Tibial artery (tissue), 4 donors: ENCODE data around the gene UGT1A10.

Source experiments
- DNase-seq, 2 donors: peaks; one replicate each; pipeline ENCODE4 v3.0.0-alpha.2; 2019
- H3K27ac ChIP-seq, 2 donors: fragments of 200-600 bp; sonication (generic) in 1 of 2; 1 replicate in 1 of 2; 2 replicates in 1 of 2; pipeline ENCODE4 v1.5.1; 2018 to 2019; ENCODE audit warnings: mild to moderate bottlenecking in 1 of 2
- H3K27me3 ChIP-seq, 2 donors: fragments of 200-600 bp; sonication (generic) in 1 of 2; one replicate each; pipeline versions ENCODE4 v1.5.1 to v1.6.0; 2016 to 2019
- H3K36me3 ChIP-seq, 3 donors: fragments of 200-600 bp; sonication (generic) in 2 of 3; one replicate each; pipeline ENCODE4 v1.5.1; 2016 to 2019; ENCODE audit warnings: mild to moderate bottlenecking in 2 of 3
- H3K4me1 ChIP-seq, 4 donors: fragments of 200-600 bp; sonication (generic) in 2 of 4; 1 replicate in 3 of 4; 2 replicates in 1 of 4; pipeline ENCODE4 v1.5.1; 2016 to 2019
- H3K4me3 ChIP-seq, 2 donors: fragments of 200-600 bp; sonication (generic) in 1 of 2; 1 replicate in 1 of 2; 2 replicates in 1 of 2; pipeline ENCODE4 v1.5.1; 2018 to 2019; ENCODE audit warnings: mild to moderate bottlenecking in 2 of 2
- H3K9me3 ChIP-seq, 3 donors: fragments of 200-600 bp; sonication (generic) in 1 of 3; one replicate each; pipeline ENCODE4 v1.5.1; 2016 to 2019
- intact Hi-C: fragments of 100-400 bp; cut with DNase I; formaldehyde crosslinking; loops from one replicate; pipeline ENCODE4 v1.15.0; 2023; ENCODE audit warnings: low total_unique reads
- TF ChIP-seq, protein P1 (sequence below), 2 experiments: fragments of 200-600 bp in 1 of 2; fragments of 450-650 bp in 1 of 2; IDR thresholded peaks; one replicate each; pipeline ENCODE4 v1.5.1; 2017 to 2019; ENCODE audit warnings: antibody characterized with exemption in 2 of 2, mild to moderate bottlenecking in 1 of 2, moderate library complexity in 1 of 2

Gene UGT1A10

DNA sequence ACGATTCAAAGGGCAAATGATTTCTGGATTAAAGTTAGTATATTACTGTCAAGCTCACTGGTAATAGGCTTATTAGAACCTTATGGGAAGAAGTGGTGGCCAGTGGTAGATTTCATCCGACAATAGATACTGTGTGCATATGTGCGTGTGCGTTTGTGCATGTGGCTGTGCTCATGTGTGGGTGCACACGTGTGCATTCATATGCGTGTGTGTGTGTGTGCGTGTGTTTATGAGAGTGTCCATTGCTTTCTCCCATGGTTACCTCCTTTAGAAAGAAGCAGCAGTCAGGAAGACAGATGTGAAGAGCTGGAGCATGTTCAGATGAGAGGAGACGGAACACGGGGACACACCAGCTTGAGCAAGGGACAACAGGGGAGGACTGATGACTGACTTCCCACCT is 133.0 kb downstream of the UGT1A10 start:
- DNase-seq = no peak
- intact Hi-C loops = no loop called here

GRCh38 chr2:233772153-233772552 is 135.9 kb downstream of the UGT1A10 start:
- TF ChIP-seq, protein P1, sequence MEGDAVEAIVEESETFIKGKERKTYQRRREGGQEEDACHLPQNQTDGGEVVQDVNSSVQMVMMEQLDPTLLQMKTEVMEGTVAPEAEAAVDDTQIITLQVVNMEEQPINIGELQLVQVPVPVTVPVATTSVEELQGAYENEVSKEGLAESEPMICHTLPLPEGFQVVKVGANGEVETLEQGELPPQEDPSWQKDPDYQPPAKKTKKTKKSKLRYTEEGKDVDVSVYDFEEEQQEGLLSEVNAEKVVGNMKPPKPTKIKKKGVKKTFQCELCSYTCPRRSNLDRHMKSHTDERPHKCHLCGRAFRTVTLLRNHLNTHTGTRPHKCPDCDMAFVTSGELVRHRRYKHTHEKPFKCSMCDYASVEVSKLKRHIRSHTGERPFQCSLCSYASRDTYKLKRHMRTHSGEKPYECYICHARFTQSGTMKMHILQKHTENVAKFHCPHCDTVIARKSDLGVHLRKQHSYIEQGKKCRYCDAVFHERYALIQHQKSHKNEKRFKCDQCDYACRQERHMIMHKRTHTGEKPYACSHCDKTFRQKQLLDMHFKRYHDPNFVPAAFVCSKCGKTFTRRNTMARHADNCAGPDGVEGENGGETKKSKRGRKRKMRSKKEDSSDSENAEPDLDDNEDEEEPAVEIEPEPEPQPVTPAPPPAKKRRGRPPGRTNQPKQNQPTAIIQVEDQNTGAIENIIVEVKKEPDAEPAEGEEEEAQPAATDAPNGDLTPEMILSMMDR (IDR thresholded peaks at IDR 0.05) = no peak
- H3K4me3 ChIP-seq = no peak overlapping the region
- H3K36me3 ChIP-seq = no peaks in the 10 kb centered on the region
- H3K27ac ChIP-seq = no peak overlapping the region
- no peaks in the 10 kb centered on the region for H3K27me3 ChIP-seq
- H3K4me1 ChIP-seq = no peaks in the 10 kb centered on the region
- intact Hi-C loops = no loop called here
- DNase-seq = no peak
- peaks cover 0 to 7% (median 3%) of the 10 kb centered on the region in 3 donors for H3K9me3 ChIP-seq

More for the DNA sequence above, 133.0 kb downstream of the UGT1A10 start:
- H3K27me3 ChIP-seq = no peaks in the 10 kb centered on the region
- H3K4me3 ChIP-seq = no peak overlapping the region
- TF ChIP-seq, protein P1 (IDR thresholded peaks at IDR 0.05) = no peak
- no peak overlapping the region for H3K27ac ChIP-seq
- no peaks in the 10 kb centered on the region for H3K4me1 ChIP-seq
- H3K9me3 ChIP-seq = no peaks in the 10 kb centered on the region
- H3K36me3 ChIP-seq = no peaks in the 10 kb centered on the region

DNA sequence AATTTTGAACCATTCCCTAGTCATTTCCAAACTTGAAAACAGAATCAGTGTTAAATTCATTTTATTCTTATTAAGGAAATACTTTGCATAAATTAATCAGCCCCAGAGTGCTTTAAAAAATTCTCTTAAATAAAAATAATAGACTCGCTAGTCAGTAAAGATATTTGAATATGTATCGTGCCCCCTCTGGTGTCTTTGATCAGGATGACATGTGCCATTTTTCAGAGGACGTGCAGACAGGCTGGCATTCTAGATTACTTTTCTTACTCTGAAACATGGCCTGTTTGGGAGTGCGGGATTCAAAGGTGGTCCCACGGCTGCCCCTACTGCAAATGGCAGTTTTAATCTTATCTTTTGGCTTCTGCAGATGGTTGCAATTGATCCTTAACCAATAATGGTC is 136.3 kb downstream of the UGT1A10 start:
- H3K9me3 ChIP-seq = peaks cover 0 to 7% (median 5%) of the 10 kb centered on the region in 3 donors
- DNase-seq = no peak
- no peaks in the 10 kb centered on the region for H3K36me3 ChIP-seq
- intact Hi-C loops = no loop called here
- H3K4me1 ChIP-seq = no peaks in the 10 kb centered on the region
- TF ChIP-seq, protein P1 (IDR thresholded peaks at IDR 0.05) = no peak
- no peak overlapping the region for H3K4me3 ChIP-seq
- H3K27me3 ChIP-seq = no peaks in the 10 kb centered on the region
- no peak overlapping the region for H3K27ac ChIP-seq

GRCh38 chr2:233773854-233774253 is 137.6 kb downstream of the UGT1A10 start:
- TF ChIP-seq, protein P1 (IDR thresholded peaks at IDR 0.05) = no peak
- H3K4me1 ChIP-seq = no peaks in the 10 kb centered on the region
- no peak overlapping the region for H3K4me3 ChIP-seq
- DNase-seq = no peak
- intact Hi-C loops = no loop called here
- H3K36me3 ChIP-seq = no peaks in the 10 kb centered on the region
- no peaks in the 10 kb centered on the region for H3K27me3 ChIP-seq
- H3K27ac ChIP-seq = no peak overlapping the region
- peaks cover 0 to 7% (median 5%) of the 10 kb centered on the region in 3 donors for H3K9me3 ChIP-seq

- intact Hi-C loops = no loop called here
- DNase-seq = no peak
- Histone ChIP-seq H3K27ac (no peak overlapping the region), H3K27me3 (no peaks in the 10 kb centered on the region), H3K4me1 (no peaks in the 10 kb centered on the region), H3K36me3 (no peaks in the 10 kb centered on the region), H3K4me3 (no peak overlapping the region), H3K9me3 (peaks cover 0 to 7% (median 5%) of the 10 kb centered on the region in 3 donors)
- TF ChIP-seq, protein P1 (IDR thresholded peaks at IDR 0.05) = no peak
Observed at GRCh38 chr2:233775414-233775813, 139.2 kb downstream of the UGT1A10 start.

DNA sequence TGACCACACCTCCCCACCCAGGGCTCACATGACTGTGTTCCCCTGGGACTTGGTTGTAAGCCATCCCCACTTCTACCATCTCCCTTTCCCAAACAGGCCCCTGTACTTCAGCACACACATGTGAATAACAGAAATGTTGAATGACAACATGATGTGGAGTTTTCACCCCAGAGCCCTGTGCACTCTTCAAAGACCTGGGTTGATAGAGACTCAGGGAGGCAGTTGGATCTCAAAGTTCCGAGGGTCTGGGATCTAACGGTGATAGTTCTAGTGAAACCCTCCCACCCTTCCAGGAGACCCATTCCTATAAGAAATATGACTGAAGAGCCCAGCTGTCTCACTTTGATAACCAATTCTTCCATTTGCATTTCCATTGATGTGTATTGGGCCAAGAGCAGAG is 141.8 kb downstream of the UGT1A10 start, which contains the start of gene MROH2A:
TSS of gene MROH2A (plus strand) at position 301 of the 400 bp plus-strand sequence. CDS start 1,029 bp downstream, outside the sequence.
- H3K27ac ChIP-seq = no peak within 1 kb of the TSS

More for the DNA sequence above, 141.8 kb downstream of the UGT1A10 start, which contains the start of gene MROH2A:
- Histone ChIP-seq H3K27me3 (no peaks in the 10 kb centered on the region), H3K4me3 (no peak within 1 kb of the TSS), H3K4me1 (no peaks in the 10 kb centered on the region), H3K36me3 (no peaks in the 10 kb centered on the region), H3K9me3 (peaks cover 0 to 7% (median 5%) of the 10 kb centered on the region in 3 donors)
- TF ChIP-seq, protein P1 (IDR thresholded peaks at IDR 0.05) = no peak
- intact Hi-C loops = no loop called here
- no peak for DNase-seq
